IPS-18a (cell line): ENCODE data around the gene ZNF219.
"Not testable (repeated sequence)": the region's sequence is repeated elsewhere in the genome, so short reads cannot be mapped to it uniquely, and the experiment has no call there.

ENCODE experiments used
- H3K27ac ChIP-seq: one replicate; pipeline ENCODE4 v1.5.1; 2013; ENCODE audit warnings: low read length
- H3K27me3 ChIP-seq: one replicate; pipeline ENCODE4 v1.6.1; 2013; ENCODE audit warnings: mild to moderate bottlenecking, low read length; ENCODE audit not compliant: control insufficient read depth, insufficient read depth
- H3K36me3 ChIP-seq: one replicate; pipeline ENCODE4 v1.6.1; 2013; ENCODE audit warnings: low read depth, low read length; ENCODE audit not compliant: control insufficient read depth
- H3K4me1 ChIP-seq: one replicate; pipeline ENCODE4 v1.6.1; 2013; ENCODE audit warnings: low read depth, low read length; ENCODE audit not compliant: control insufficient read depth
- H3K4me3 ChIP-seq: one replicate; pipeline ENCODE4 v1.5.1; 2013; ENCODE audit warnings: low read length
- H3K9ac ChIP-seq: one replicate; pipeline ENCODE4 v1.6.1; 2013; ENCODE audit warnings: mild to moderate bottlenecking, low read length, moderate library complexity
- H3K9me3 ChIP-seq: one replicate; pipeline ENCODE4 v1.6.1; 2013; ENCODE audit warnings: low read depth, low read length; ENCODE audit not compliant: control insufficient read depth

Gene ZNF219

GRCh38 chr14:21048638-21049037 is 49.8 kb downstream of the ZNF219 start:
- H3K36me3 ChIP-seq: no peaks in the 10 kb centered on the region
- no peaks in the 10 kb centered on the region for H3K27me3 ChIP-seq
- no peaks in the 10 kb centered on the region for H3K9me3 ChIP-seq
- no peaks in the 10 kb centered on the region for H3K4me1 ChIP-seq
- no peak overlapping the region for H3K9ac ChIP-seq
- no peak overlapping the region for H3K4me3 ChIP-seq
- H3K27ac ChIP-seq: no peak overlapping the region

GRCh38 chr14:21047378-21047781 is 51.1 kb downstream of the ZNF219 start:
- H3K9ac ChIP-seq: no peak overlapping the region
- H3K36me3 ChIP-seq: no peaks in the 10 kb centered on the region
- no peaks in the 10 kb centered on the region for H3K4me1 ChIP-seq
- no peak overlapping the region for H3K4me3 ChIP-seq
- no peak overlapping the region for H3K27ac ChIP-seq
- H3K27me3 ChIP-seq: no peaks in the 10 kb centered on the region
- H3K9me3 ChIP-seq: no peaks in the 10 kb centered on the region

- H3K9me3 ChIP-seq: no peaks in the 10 kb centered on the region
- no peak overlapping the region for H3K4me3 ChIP-seq
- no peak overlapping the region for H3K9ac ChIP-seq
- no peaks in the 10 kb centered on the region for H3K36me3 ChIP-seq
- H3K4me1 ChIP-seq: peaks cover 9% of the 10 kb centered on the region
- no peak overlapping the region for H3K27ac ChIP-seq
- H3K27me3 ChIP-seq: no peaks in the 10 kb centered on the region
These were observed 54.4 kb downstream of the ZNF219 start for GRCh38 chr14:21043974-21044618.

GRCh38 chr14:21043387-21043973 is 55.0 kb downstream of the ZNF219 start:
- H3K27me3 ChIP-seq: no peaks in the 10 kb centered on the region
- peaks cover 15% of the 10 kb centered on the region for H3K4me1 ChIP-seq
- H3K36me3 ChIP-seq: no peaks in the 10 kb centered on the region
- H3K4me3 ChIP-seq: no peak overlapping the region
- H3K9me3 ChIP-seq: no peaks in the 10 kb centered on the region
- H3K27ac ChIP-seq: no peak overlapping the region
- no peak overlapping the region for H3K9ac ChIP-seq

GRCh38 chr14:21042918-21043317 is 55.5 kb downstream of the ZNF219 start:
- Histone ChIP-seq H3K36me3 (no peaks in the 10 kb centered on the region), H3K27ac (no peak overlapping the region), H3K9me3 (no peaks in the 10 kb centered on the region), H3K27me3 (no peaks in the 10 kb centered on the region), H3K9ac (no peak overlapping the region), H3K4me1 (peaks cover 15% of the 10 kb centered on the region), H3K4me3 (no peak overlapping the region)

- Histone ChIP-seq H3K9ac (no peak within 1 kb of the TSS), H3K27me3 (no peaks in the 10 kb centered on the region), H3K4me3 (no peak within 1 kb of the TSS), H3K27ac (no peak within 1 kb of the TSS), H3K9me3 (no peaks in the 10 kb centered on the region), H3K4me1 (peaks cover 15% of the 10 kb centered on the region), H3K36me3 (no peaks in the 10 kb centered on the region)
These were observed 56.6 kb downstream of the ZNF219 start, which contains the start of gene RNASE7 for GRCh38 chr14:21041676-21042433. Gene RNASE7 (plus strand): TSS chr14:21042362. CDS start chr14:21042993, 631 bp downstream.

- H3K4me3 ChIP-seq, H3K27ac ChIP-seq, H3K9ac ChIP-seq, H3K36me3 ChIP-seq, H3K27me3 ChIP-seq, H3K9me3 ChIP-seq: not testable (repeated sequence)
- peaks cover 15% of the 10 kb centered on the region for H3K4me1 ChIP-seq
These were observed 57.5 kb downstream of the ZNF219 start for GRCh38 chr14:21040941-21041340.

- no peaks in the 10 kb centered on the region for H3K9me3 ChIP-seq
- H3K4me1 ChIP-seq: peaks cover 15% of the 10 kb centered on the region
- no peaks in the 10 kb centered on the region for H3K27me3 ChIP-seq
- no peak overlapping the region for H3K4me3 ChIP-seq
- no peak overlapping the region for H3K27ac ChIP-seq
- H3K9ac ChIP-seq: no peak overlapping the region
- H3K36me3 ChIP-seq: no peaks in the 10 kb centered on the region
These were observed 58.0 kb downstream of the ZNF219 start for GRCh38 chr14:21040370-21040925.
